ENCODE results near the gene TEKT5.
"Not testable (repeated sequence)": the region's sequence is repeated elsewhere in the genome, so short reads cannot be mapped to it uniquely, and the experiment has no call there.

DNA sequence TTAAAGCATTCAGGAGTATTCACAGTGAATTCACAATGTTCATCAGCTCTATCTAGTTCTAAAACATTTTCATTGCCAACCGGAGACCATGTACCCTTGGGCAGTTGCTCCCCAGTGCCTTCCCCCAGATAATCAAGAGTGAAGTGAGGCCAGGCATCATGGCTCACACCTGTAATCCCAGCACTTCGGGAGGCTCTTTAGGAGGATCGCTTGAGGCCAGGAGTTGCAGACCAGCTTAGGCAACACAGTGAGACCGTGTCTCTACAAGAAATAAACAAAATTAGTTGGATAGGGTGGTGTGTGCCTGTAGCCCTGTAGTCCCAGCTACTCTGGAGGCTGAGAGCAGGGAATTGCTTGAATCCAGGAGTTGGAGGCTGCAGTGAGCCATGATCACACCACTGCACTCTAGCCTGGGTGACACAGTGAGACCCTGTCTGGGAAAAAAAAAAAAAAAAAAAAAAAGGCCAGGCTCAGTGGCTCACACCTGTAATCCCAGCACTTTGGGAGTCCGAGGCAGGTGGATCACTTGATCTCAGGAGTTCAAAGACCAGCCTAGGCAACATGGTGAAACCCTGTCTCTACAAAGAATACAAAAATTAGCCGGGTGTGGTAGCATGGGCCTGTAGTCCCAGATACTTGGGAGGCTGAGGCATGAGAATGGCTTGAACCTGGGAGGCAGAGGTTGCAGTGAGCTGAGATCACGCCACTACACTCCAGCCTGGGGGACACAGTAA lies 73.3 kb downstream of the TEKT5 start:
- TF ChIP-seq, protein P1, sequence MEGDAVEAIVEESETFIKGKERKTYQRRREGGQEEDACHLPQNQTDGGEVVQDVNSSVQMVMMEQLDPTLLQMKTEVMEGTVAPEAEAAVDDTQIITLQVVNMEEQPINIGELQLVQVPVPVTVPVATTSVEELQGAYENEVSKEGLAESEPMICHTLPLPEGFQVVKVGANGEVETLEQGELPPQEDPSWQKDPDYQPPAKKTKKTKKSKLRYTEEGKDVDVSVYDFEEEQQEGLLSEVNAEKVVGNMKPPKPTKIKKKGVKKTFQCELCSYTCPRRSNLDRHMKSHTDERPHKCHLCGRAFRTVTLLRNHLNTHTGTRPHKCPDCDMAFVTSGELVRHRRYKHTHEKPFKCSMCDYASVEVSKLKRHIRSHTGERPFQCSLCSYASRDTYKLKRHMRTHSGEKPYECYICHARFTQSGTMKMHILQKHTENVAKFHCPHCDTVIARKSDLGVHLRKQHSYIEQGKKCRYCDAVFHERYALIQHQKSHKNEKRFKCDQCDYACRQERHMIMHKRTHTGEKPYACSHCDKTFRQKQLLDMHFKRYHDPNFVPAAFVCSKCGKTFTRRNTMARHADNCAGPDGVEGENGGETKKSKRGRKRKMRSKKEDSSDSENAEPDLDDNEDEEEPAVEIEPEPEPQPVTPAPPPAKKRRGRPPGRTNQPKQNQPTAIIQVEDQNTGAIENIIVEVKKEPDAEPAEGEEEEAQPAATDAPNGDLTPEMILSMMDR (IDR thresholded peaks at IDR 0.05) = not testable (repeated sequence)
- not testable (repeated sequence) for TF ChIP-seq POLR2A (IDR thresholded peaks at IDR 0.05)

Measured in lower leg skin (tissue), 3 donors.